Measurements from ENCODE around the gene GNL2.

GNL2 gene

GRCh38 chr1:37595440-37596181, at the start of gene GNL2:
TSS of gene GNL2 (minus strand) at chr1:37595937. CDS start at chr1:37595822, 115 bp downstream.
- DNase-seq: peak; percentile 97

GRCh38 chr1:37641059-37641458, 45.3 kb upstream of the GNL2 start:
- no peak for DNase-seq

DNA sequence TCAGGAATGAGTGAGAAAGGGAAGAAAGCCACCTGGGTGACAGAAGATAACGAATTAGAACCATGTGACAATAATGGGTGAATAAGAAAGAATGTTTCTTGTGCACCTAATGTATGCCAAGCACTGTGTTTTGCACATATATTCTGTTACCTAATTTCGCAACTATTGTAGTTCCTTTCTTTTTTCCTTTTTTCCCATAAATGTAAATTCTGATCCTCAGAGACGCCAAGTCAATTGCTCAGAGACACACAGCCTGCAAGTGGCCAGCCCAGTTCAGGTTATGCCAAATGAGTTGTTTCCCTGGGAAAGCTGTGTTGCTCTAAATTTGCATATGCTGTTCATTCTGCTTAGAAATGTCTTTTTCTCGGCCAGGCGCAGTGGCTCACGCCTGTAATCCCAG, 40.7 kb upstream of the GNL2 start:
- no peak for DNase-seq

- no peak for DNase-seq
These were observed 39.5 kb upstream of the GNL2 start for GRCh38 chr1:37634992-37635902.

- peak; percentile 6 for DNase-seq
These were observed 38.7 kb upstream of the GNL2 start, which contains the start of gene RSPO1 for GRCh38 chr1:37634244-37634991. TSS of gene RSPO1 (minus strand) at chr1:37634892. CDS start at chr1:37629661, 5,231 bp downstream.

DNA sequence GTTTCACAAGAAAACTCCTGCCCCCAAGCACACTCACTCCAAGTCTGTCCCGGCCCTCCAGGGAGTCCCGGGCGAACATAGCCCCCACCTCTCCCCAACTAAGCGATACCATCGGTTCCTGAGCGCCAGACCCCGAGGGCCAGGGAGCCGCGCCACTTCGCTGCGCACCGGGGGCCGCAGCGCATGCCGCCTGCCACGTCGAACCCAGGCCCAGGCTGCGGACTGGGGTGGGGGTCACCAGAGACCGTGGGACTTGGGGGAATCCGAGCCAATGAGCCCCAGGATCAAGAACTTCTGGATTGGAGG, 38.2 kb upstream of the GNL2 start:
- no peak for DNase-seq

- no peak for DNase-seq
These were observed 37.6 kb upstream of the GNL2 start for GRCh38 chr1:37633040-37633937.

DNA sequence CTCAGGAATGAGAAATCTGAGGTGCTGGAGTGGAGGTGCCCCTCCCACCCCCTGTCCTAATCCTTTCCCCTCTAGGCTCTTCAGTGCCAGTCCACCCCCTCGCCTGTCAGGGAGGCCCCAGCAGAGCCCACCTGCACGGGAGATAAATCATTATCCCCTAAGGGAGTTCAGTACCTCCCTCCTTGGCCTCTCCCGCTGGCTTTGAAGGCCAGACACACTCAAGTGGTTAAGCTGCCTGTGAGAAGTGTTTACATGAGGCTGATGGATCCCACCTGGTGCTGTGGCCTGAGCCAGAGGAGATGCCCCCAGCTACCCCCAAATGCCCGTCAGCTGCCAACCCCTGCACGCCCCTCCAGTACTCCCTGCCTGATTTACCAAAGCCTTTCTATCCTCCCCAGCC, 35.3 kb upstream of the GNL2 start:
- DNase-seq: no peak

DNA sequence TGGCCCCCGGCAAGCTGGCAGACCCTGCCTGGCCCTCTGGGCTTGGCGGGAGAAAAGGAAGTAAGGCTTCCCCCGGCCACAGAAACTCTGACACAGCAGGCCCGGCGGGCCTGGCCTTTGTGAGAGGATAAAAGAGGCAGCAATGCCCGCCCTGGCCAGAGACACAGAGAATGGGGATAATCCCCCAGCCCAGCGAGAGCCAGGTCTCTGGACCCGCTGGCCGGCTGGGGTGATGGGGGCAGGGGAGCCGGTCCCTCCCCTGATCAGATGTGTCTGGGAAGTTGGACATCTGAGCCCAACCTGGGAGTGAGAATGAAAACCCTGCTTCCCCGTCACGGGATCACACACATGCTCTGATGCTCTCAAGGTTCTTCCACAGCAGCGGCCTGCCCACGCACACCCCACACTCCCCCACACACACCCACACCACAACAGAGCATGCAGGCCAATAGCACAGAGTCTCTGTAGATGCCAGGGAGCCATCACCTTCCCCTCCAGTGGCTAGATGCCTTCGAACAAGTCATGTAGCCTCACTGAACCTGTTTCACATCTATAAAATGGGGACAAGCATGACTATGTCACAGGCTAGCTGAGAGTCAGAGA, 34.8 kb upstream of the GNL2 start:
- no peak for DNase-seq

- DNase-seq: no peak
These were observed 34.1 kb upstream of the GNL2 start for GRCh38 chr1:37629726-37630425.

DNA sequence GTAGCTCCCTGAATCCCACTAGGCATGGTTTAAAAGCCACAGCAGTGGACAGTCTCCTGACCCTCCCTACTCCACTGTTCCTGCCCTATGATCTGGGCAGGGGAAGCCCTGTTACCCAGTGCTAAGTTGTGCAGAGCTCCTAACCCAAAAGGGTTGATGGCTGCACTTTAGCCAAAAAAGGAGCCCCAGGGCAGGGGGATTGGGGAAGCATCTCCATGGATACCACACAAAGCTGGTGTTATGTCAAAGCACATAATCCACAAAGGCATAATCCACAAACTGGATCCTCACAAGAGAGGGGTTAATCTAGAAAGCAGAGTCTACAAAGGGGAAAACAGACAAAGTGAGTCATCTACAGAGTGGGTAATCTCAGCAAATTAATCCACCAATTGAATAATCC, 33.3 kb upstream of the GNL2 start:
- no peak for DNase-seq

- no peak for DNase-seq
These were observed 32.4 kb upstream of the GNL2 start for GRCh38 chr1:37628026-37628556.

GRCh38 chr1:37622131-37622530, 26.4 kb upstream of the GNL2 start:
- no peak for DNase-seq

DNA sequence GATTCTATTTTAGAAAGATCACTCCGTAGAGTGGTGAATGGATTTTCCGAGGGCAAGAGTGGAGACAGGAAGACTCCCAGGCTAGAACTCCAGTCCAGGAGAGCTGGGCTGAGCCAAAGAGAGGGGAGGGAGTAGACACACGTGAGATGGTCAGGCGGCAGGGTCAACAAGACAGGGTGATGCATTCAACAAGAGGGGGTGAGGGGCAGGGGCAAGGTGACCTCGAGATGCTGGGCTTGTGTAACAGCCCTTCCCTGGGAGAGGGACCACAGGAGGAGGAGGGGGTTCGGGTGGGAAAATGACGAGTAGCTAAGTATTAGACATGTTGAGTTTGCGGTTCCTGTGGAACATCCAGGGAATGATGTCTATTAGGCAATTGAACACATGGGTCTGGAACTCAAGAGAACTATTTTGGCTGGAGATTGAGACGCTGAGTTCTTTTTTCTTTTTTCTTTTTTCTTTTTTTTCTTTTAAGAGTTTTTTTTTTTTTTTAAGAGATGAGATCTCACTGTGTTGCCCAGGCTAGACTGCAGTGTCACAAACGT, 25.7 kb upstream of the GNL2 start:
- DNase-seq: no peak

- no peak for DNase-seq
These were observed 25.0 kb upstream of the GNL2 start for GRCh38 chr1:37620707-37621106.

GRCh38 chr1:37616330-37616729, 20.6 kb upstream of the GNL2 start:
- DNase-seq: no peak

- DNase-seq: no peak
These were observed 18.4 kb upstream of the GNL2 start for GRCh38 chr1:37614105-37614504.

DNA sequence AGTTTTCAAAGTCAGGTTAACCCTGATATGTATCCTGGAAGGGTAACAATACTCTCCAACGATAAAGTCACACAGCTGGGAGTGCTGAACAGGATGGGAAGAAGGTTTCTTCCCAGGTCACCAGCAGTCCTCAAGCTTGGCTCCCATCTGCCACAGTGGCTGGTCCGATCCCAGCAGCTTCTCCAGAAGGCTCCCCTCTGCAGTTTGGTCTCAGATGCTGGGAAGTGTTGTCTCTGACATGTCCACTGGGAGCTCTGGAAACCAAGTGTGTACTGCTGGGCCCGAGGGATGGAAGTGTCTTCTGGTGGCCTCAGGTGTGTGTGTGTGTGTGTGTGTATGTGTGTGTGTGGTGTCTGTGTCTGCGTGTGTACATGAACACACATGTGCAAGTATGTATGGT, 16.4 kb upstream of the GNL2 start:
- no peak for DNase-seq

DNA sequence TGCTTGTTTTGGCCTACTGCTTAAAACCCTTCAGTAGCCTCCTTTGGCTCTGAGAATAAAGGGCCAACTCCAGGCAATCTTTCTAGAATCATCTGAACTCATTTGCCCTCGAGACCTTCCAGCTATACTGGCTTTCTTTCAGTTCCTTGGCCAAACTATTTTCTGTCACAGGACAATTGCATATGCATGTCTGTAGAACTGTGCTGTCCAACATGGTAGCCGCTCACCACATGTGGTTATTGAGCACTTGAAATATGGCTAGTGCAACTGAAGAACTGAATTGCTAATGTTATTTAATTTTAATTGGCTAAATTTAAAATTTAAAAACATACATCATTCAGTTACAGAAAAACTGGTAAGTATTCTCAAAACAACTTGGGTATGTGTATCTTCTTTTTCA, 14.3 kb upstream of the GNL2 start:
- no peak for DNase-seq

DNA sequence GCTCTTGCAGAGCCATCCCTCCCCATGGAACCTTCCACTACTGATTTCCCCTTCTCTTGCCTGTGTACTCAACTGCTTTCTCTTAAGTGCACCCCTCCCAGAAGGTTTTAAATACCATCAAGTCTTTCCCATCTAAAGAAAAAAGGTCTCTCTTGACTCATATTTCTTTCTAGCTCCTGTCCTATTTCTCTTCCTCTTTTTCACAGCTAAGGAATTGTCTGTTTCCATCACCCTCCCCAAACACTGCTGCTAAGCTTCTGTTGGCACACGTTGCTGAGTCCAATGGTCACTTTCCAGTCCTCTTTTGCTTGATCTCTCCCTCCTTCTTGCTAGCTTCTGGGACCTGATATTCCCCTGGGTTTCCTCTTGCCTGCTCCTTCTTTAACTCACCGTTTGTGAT, 13.3 kb upstream of the GNL2 start:
- no peak for DNase-seq
